PC-3 (cell line): ENCODE results near the gene NRXN2. TPM values are rescaled to one million over a fixed set of nuclear protein-coding genes. Genes with fewer than 3 reads are reported as not detected.
A peak's percentile ranks its signal among the peaks of the same experiment; 100 is the strongest.
"Not testable (repeated sequence)": the region's sequence is repeated elsewhere in the genome, so short reads cannot be mapped to it uniquely, and the experiment has no call there.

ENCODE experiments used
- ATAC-seq: fragments of 200-7000 bp; cut with Tn5 transposase; 2 replicates; pipeline ENCODE4 v1.9.1; 2020; ENCODE audit warnings: mild to moderate bottlenecking, moderate library complexity
- BruUV-seq: library from RNA; stranded (reverse); fragments of 400-500 nt; replicated peaks from 2 replicates; lab custom pipeline; 2021; lab: Mats Ljungman, UMichigan
- CTCF ChIA-PET: fragments of 300-600 bp; sonication (Branson Sonifier 250); formaldehyde crosslinking; loops from one replicate; lab custom pipeline; 2022; ENCODE audit warnings: antibody characterized with exemption; lab: Charles Lee
- POLR2A ChIA-PET: fragments of 300-600 bp; sonication (Branson Sonifier 250); formaldehyde crosslinking; loops from one replicate; lab custom pipeline; 2022; ENCODE audit warnings: antibody characterized with exemption; ENCODE audit not compliant: unreplicated experiment; lab: Charles Lee
- DNase-seq: peaks from one replicate; pipeline ENCODE4 v3.0.0-alpha.2; 2015
- H2AFZ ChIP-seq: fragments of 300-600 bp; sonication (generic); 2 replicates; pipeline ENCODE4 v1.6.0; 2016; ENCODE audit warnings: antibody characterized with exemption, low read length
- H3F3A ChIP-seq: fragments of 300-600 bp; sonication (generic); one replicate; pipeline ENCODE4 v1.6.0; 2017; ENCODE audit warnings: antibody characterized with exemption, low read length, control low read depth, mild to moderate bottlenecking; ENCODE audit not compliant: unreplicated experiment
- H3K27ac ChIP-seq: fragments of 300-600 bp; sonication (generic); 2 replicates; pipeline ENCODE4 v1.5.1; 2016; ENCODE audit warnings: mild to moderate bottlenecking, low read length
- H3K27me3 ChIP-seq: fragments of 300-600 bp; sonication (generic); 2 replicates; pipeline ENCODE4 v1.6.1; 2016; ENCODE audit warnings: low read length, mixed read lengths
- H3K36me3 ChIP-seq: fragments of 300-600 bp; sonication (generic); 2 replicates; pipeline ENCODE4 v1.6.1; 2016; ENCODE audit warnings: low read depth, mixed run types, low read length, mixed read lengths
- H3K4me1 ChIP-seq: fragments of 300-600 bp; sonication (generic); 2 replicates; pipeline ENCODE4 v1.5.1; 2016; ENCODE audit warnings: low read length; ENCODE audit not compliant: insufficient read depth
- H3K4me2 ChIP-seq: fragments of 300-600 bp; sonication (generic); 2 replicates; pipeline ENCODE4 v1.6.0; 2016; ENCODE audit warnings: low read length
- H3K4me3 ChIP-seq: fragments of 300-600 bp; sonication (generic); 2 replicates; pipeline ENCODE4 v1.5.1; 2016; ENCODE audit warnings: mild to moderate bottlenecking, low read length, mixed read lengths
- H3K79me2 ChIP-seq: fragments of 300-600 bp; sonication (generic); 2 replicates; pipeline ENCODE4 v1.6.1; 2017; ENCODE audit warnings: low read length, mixed read lengths
- H3K9ac ChIP-seq: fragments of 300-600 bp; sonication (generic); 2 replicates; pipeline ENCODE4 v1.6.0; 2016; ENCODE audit warnings: mild to moderate bottlenecking, low read length
- H3K9me2 ChIP-seq: fragments of 300-600 bp; sonication (generic); replicated peaks from 2 replicates; pipeline ENCODE4 v1.6.1; 2016; ENCODE audit warnings: mixed run types, low read length, mixed read lengths
- H3K9me3 ChIP-seq: fragments of 300-600 bp; sonication (generic); 2 replicates; pipeline ENCODE4 v1.6.1; 2016; ENCODE audit warnings: low read length, mixed read lengths
- H4K20me1 ChIP-seq: fragments of 300-600 bp; sonication (generic); 2 replicates; pipeline ENCODE4 v1.6.1; 2016; ENCODE audit warnings: low read length, mixed read lengths
- CTCF ChIP-seq: fragments of 300-600 bp; sonication (generic); conservative IDR thresholded peaks from 2 replicates; pipeline ENCODE4 v1.5.1; 2017; ENCODE audit warnings: antibody characterized with exemption, low read depth, mild to moderate bottlenecking, low read length
- EZH2 ChIP-seq: fragments of 300-600 bp; sonication (generic); IDR thresholded peaks from one replicate; pipeline ENCODE4 v1.6.1; 2017; ENCODE audit warnings: antibody characterized with exemption, mild to moderate bottlenecking, low read length; ENCODE audit not compliant: unreplicated experiment
- EZH2phosphoT487 ChIP-seq: fragments of 300-600 bp; sonication (generic); IDR thresholded peaks from 2 replicates; pipeline ENCODE4 v1.6.1; 2018; ENCODE audit warnings: mild to moderate bottlenecking, antibody characterized with exemption, low read length, borderline replicate concordance
- intact Hi-C: fragments of 100-400 bp; cut with micrococcal nuclease; formaldehyde crosslinking; loops from 2 replicates; pipeline ENCODE4 v1.9.0; 2023
- total RNA-seq: library from RNA; depleted of rRNA; stranded (reverse); fragments of >200 nt; gene quantifications from 2 replicates; pipeline ENCODE4 v1.2.3, GENCODE V29; 2014

NRXN2 gene
- total RNA-seq, 1 experiment from 2014 or later = not detected

- POLR2A ChIA-PET = no interaction called here
- CTCF ChIA-PET = no interaction called here
- H3K9ac ChIP-seq = no peak overlapping the region
- no peaks in the 10 kb centered on the region for H3K36me3 ChIP-seq
- no peak for ATAC-seq
- no peaks in the 10 kb centered on the region for H3K79me2 ChIP-seq
- H2AFZ ChIP-seq = no peak overlapping the region
- H3K27ac ChIP-seq = no peak overlapping the region
- TF ChIP-seq CTCF (no peak), EZH2phosphoT487 (no peak), EZH2 (no peak)
- H3F3A ChIP-seq = no peaks in the 10 kb centered on the region
- BruUV-seq = no TSS peak
- no peaks in the 10 kb centered on the region for H3K9me3 ChIP-seq
- peaks cover 28% of the 10 kb centered on the region for H3K27me3 ChIP-seq
- intact Hi-C loops = no loop called here
- no peaks in the 10 kb centered on the region for H3K4me1 ChIP-seq
- no peaks in the 10 kb centered on the region for H3K9me2 ChIP-seq
- no peak overlapping the region for H3K4me2 ChIP-seq
- no peak for DNase-seq
- no peak overlapping the region for H3K4me3 ChIP-seq
- H4K20me1 ChIP-seq = no peaks in the 10 kb centered on the region
Measured at GRCh38 chr11:64667154-64667745, 55.7 kb downstream of the NRXN2 start.

GRCh38 chr11:64665411-64665821, 57.6 kb downstream of the NRXN2 start:
- no peaks in the 10 kb centered on the region for H3K9me3 ChIP-seq
- H3K9ac ChIP-seq = no peak overlapping the region
- no TSS peak for BruUV-seq
- TF ChIP-seq CTCF = no peak
- TF ChIP-seq EZH2 = no peak
- TF ChIP-seq EZH2phosphoT487 = no peak
- ChIA-PET POLR2A (interaction anchor here (0.6 kb wide), 1 partner anchor 10 kb away, joined by 3 read pairs; no protein-coding TSS in a partner anchor), CTCF (no interaction called here)
- no peaks in the 10 kb centered on the region for H3K36me3 ChIP-seq
- no peak overlapping the region for H3K4me2 ChIP-seq
- no peaks in the 10 kb centered on the region for H3F3A ChIP-seq
- intact Hi-C loops = no loop called here
- no peak overlapping the region for H3K27ac ChIP-seq
- H3K79me2 ChIP-seq = no peaks in the 10 kb centered on the region
- H4K20me1 ChIP-seq = no peaks in the 10 kb centered on the region
- no peak overlapping the region for H2AFZ ChIP-seq
- no peaks in the 10 kb centered on the region for H3K9me2 ChIP-seq
- ATAC-seq (no peak), DNase-seq (peak; percentile 26)
- no peak overlapping the region for H3K4me3 ChIP-seq
- H3K4me1 ChIP-seq = peaks cover under 1% of the 10 kb centered on the region; the same call in 1 of the 2 replicates
- H3K27me3 ChIP-seq = peaks cover 16% of the 10 kb centered on the region

DNA sequence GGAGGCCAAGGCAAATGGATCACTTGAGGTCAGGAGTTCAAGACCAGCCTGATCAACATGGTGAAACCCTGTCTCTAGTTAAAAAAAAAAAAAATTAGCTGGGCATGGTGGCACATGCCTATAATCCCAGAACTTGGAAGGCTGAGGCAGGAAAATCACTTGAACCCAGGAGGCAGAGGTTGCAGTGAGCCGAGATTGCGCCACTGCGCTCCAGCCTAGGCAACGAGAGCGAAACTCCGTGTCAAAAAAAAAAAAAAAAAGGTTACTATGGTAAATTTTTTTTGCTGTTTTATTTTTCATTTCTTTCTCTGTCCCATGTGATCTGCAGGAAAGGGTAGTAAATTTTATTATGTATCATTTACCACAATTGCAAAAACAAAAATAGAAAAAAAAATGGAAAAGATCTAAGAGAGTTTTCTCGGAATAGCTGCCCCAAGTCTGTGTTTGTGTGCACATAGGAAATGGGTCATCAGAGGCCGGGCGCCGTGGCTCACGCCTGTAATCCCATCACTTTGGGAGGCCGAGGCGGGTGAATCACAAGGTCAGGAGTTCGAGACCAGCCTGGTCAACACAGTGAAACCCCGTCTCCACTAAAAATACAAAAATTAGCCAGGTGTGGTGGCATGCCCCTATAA, 58.6 kb downstream of the NRXN2 start:
- POLR2A ChIA-PET, H3K4me3 ChIP-seq, H3K9me3 ChIP-seq, H3K79me2 ChIP-seq, BruUV-seq, H3K9me2 ChIP-seq, H3F3A ChIP-seq, ATAC-seq, H3K27ac ChIP-seq, H3K4me2 ChIP-seq, H2AFZ ChIP-seq, intact Hi-C loops, H3K36me3 ChIP-seq, H3K9ac ChIP-seq, CTCF ChIA-PET, H4K20me1 ChIP-seq, DNase-seq: not testable (repeated sequence)
- H3K4me1 ChIP-seq = peaks cover 11% of the 10 kb centered on the region
- peaks cover 11% of the 10 kb centered on the region for H3K27me3 ChIP-seq
